B cell (primary cell): ENCODE data around the gene P2RY14.

Source experiments
- EZH2 ChIP-seq: IDR thresholded peaks from 2 replicates; pipeline ENCODE4 v1.6.1; 2012; ENCODE audit warnings: borderline replicate concordance, low read depth, mild to moderate bottlenecking, moderate library complexity, low read length; ENCODE audit not compliant: insufficient read depth, poor library complexity, severe bottlenecking
- TF ChIP-seq, protein P1 (sequence below): fragments of 200-600 bp; IDR thresholded peaks from one replicate; pipeline ENCODE4 v1.8.0; 2022; ENCODE audit warnings: antibody characterized with exemption, mild to moderate bottlenecking

DNA sequence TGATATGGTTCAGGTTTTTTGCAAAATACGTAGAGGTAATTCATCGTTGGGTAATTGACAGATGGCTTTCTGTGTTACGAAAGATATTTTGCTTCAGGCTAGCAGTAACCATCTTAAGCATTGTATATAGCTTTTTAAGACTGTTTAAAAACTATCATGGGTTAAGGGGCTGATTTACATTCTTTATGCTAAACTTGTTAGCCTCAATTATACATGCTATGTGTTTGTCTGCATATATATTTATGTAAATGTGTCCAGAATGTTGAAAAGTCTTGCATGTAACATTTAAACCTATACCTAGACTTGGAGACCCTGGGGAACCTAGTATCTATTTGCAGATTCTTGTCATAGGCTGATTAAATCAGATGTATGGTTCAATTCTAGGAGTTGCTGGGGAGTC lies 11.1 kb upstream of the P2RY14 start:
- no peak for TF ChIP-seq EZH2
- TF ChIP-seq, protein P1, sequence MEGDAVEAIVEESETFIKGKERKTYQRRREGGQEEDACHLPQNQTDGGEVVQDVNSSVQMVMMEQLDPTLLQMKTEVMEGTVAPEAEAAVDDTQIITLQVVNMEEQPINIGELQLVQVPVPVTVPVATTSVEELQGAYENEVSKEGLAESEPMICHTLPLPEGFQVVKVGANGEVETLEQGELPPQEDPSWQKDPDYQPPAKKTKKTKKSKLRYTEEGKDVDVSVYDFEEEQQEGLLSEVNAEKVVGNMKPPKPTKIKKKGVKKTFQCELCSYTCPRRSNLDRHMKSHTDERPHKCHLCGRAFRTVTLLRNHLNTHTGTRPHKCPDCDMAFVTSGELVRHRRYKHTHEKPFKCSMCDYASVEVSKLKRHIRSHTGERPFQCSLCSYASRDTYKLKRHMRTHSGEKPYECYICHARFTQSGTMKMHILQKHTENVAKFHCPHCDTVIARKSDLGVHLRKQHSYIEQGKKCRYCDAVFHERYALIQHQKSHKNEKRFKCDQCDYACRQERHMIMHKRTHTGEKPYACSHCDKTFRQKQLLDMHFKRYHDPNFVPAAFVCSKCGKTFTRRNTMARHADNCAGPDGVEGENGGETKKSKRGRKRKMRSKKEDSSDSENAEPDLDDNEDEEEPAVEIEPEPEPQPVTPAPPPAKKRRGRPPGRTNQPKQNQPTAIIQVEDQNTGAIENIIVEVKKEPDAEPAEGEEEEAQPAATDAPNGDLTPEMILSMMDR, result no peak
